T-helper 9 cell (primary cell): Measurements from ENCODE around the gene RING1.
A peak's percentile ranks its signal among the peaks of the same experiment; 100 is the strongest.

Source experiments
- DNase-seq: peaks from one replicate; pipeline ENCODE4 v3.0.0-alpha.2; 2020

The RING1 gene

GRCh38 chr6:33193619-33194018, 14.7 kb upstream of the RING1 start:
- no peak for DNase-seq

DNA sequence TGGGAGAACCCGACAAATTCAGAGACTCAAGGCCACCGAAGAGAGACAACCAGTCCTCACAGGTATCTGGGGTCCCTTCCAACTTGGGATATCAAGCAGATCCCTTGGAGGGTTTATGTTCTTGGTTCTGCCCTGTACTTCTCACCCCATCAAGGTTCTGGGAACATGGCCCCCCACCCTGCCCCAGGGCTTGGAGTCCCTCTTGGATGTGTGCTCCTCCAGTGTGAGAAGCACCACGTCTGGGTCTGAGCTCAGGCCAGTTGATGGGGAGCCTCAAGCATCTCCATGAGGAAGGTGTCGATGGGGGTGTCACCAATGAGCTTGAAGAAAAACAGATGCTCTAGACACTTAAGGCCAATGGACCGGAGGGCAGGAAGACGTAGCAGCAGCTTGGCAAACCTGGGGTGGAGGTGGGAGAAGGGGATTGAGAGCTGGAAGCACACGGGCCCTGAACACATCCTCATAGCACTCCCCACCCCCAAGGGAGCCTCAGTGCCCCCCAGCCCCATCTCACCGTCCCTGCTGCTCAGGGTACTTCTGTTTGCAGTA, 13.8 kb upstream of the RING1 start:
- DNase-seq, result no peak

GRCh38 chr6:33195304-33196165, 12.8 kb upstream of the RING1 start:
- no peak for DNase-seq

GRCh38 chr6:33197431-33198048, 10.8 kb upstream of the RING1 start:
- no peak for DNase-seq

GRCh38 chr6:33198159-33198852, 10.0 kb upstream of the RING1 start:
- no peak for DNase-seq

DNA sequence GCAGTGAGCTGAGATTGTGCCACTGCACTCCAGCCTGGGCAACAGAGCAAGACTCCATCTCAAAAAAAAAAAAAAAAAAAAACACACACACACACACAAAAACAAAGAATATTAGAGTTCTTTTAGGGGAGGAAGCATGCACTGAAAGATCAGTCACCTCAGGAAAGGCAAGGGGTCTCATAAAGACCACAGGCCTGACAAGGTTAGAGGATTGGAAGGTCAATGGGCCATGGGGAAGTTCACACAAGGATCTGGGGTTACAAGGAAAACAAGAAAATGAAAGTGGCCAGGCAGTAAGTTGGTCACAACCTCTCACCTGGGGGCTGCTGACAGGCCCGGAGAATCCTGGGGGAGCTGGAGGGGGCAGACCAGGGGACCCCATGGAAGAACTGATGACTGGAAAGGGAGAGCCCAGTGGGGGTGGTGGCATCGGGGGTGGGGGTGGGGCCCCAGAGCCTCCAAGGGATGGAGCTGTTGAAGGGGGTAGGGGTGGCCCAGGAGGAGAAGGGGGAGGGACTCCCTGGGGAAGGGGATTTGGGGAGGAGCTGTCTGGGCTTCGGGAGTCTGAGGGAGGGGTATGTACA, 9.4 kb upstream of the RING1 start:
- DNase-seq, result no peak

DNA sequence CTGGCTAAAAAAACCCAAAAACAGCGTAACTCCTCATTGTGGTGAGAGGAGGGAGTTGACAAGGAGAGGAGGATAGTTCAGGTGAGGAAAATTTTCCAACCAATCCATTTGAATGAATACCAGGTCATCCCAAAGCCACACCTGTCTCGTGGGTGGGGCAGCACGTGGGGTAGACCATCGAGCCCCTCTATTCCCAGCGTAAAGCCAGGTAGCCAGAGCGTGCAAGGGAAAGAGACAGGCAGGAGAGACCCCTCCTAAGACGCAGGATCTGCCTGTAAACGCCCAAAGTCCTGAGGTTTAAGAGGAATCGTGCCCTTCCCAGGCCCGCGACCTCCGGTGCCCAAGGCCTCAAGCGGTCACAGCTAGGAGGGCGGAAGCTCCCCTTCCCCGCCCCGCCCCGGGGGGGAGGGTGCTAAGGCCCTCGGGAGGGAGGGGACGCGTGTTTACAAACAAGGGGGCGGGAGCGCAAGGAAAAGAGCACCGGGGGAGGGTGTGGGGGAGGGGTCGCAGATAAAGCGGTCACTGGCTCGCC, 8.5 kb upstream of the RING1 start:
- DNase-seq, result peak; percentile 69

DNA sequence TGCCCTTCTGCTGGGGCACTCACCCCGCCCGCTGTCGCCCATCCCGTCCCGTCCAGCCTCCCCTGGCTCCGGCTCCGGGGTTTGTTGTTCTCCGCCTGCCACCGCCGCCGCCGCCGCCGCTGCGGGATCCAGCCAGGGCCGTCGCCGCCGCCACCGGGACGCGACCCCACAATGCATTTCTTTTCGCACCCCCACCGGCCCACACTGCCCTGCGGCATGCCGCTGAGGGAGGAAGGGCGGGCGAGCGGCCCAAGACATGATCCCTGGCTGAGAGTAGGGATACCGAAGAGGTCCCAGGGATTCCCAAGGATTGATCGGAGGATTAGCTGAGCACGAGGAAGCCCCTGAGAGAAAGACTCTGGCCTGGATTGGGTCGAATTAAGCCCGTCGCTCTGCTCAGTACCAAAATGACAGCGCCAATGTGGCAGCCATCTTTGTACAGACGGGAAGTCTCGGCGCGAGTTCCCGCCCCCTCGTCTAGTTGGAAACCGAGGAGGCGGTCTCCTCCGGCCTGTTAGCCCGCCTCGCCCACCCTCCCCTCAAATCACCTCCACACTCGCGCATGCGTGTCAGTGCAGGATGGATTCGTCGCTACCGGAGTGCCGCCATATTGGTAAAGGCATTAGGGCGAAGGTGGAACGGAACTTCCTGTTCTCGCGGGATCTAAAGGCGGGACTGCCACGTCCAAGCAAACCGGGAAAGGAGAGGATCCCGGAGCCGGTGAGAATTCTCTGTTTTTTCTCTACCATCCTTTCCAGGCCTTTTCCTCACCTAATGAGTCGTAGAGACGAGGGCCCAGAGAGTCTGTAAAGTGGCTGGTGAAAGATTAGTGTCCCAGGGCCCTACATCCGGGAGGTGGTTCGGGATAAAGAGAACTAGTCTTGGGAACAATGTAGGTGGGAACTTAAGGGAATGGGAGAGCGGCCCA, 7.8 kb upstream of the RING1 start, which contains the start of the genes RXRB and SLC39A7:
Gene RXRB (minus strand): TSS at position 447 of the 928 bp plus-strand sequence. CDS start 189 bp downstream, at position 258.
Gene SLC39A7 (plus strand): TSS at position 649 of the 928 bp plus-strand sequence. CDS start 379 bp downstream, outside the sequence.
- peak; percentile 98 for DNase-seq

DNA sequence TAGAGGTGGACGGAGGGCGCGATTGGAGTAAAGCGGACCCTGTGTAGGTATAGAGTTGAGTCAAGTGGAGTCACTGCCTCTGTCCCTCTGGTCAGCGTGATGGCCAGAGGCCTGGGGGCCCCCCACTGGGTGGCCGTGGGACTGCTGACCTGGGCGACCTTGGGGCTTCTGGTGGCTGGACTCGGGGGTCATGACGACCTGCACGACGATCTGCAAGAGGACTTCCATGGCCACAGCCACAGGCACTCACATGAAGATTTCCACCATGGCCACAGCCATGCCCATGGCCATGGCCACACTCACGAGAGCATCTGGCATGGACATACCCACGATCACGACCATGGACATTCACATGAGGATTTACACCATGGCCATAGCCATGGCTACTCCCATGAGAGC, 7.2 kb upstream of the RING1 start:
- DNase-seq, result no peak

GRCh38 chr6:33201935-33202334, 6.4 kb upstream of the RING1 start:
- no peak for DNase-seq

- no peak for DNase-seq
Observed at GRCh38 chr6:33202799-33203198, 5.5 kb upstream of the RING1 start.

DNA sequence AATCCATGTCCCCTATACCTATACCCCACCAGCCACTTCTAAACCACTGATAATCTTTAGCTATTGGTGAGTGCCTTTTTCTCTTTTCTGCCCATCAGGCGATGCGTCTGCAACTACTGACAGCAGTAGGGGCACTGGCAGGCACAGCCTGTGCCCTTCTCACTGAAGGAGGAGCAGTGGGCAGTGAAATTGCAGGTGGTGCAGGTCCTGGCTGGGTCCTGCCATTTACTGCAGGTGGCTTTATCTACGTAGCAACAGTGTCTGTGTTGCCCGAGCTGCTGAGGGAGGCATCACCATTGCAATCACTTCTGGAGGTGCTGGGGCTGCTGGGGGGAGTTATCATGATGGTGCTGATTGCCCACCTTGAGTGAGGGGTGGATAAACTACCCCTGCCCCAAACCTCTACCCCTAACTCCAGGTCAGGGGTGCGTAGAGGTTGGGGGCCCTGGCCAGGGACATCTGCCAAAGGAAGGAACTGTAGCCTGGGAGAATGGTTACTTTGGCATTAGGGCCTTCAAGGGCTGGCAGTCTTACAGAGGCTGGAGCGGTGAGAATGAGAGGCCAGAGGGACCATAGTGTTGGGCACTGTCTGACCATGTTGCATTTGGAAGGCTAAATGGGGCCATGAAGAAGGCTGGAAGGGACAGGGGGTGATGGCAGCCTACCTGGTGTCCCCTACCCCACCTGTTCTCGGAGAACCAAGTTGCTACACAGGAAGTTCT, 4.7 kb upstream of the RING1 start:
- DNase-seq, result no peak

- no peak for DNase-seq
Observed at GRCh38 chr6:33204165-33204414, 4.2 kb upstream of the RING1 start.

GRCh38 chr6:33204415-33205190, 3.7 kb upstream of the RING1 start, which contains the start of gene HSD17B8:
Gene HSD17B8 (plus strand): TSS chr6:33204655. CDS start chr6:33204669, 14 bp downstream.
- DNase-seq, result peak; percentile 85

- no peak for DNase-seq
Observed at GRCh38 chr6:33205191-33206026, 2.9 kb upstream of the RING1 start.

GRCh38 chr6:33206027-33206863, 2.1 kb upstream of the RING1 start:
- no peak for DNase-seq

- no peak for DNase-seq
Observed at GRCh38 chr6:33206864-33207551, 1.3 kb upstream of the RING1 start.
